IMR-90 (cell line): ENCODE data around the gene PARP1. TPM values are rescaled to one million over a fixed set of nuclear protein-coding genes. Genes with fewer than 3 reads are reported as not detected.

Experiments used
- ATAC-seq: fragments of 200-7000 bp; cut with Tn5 transposase; 2 replicates; pipeline ENCODE4 v1.9.1; 2020; ENCODE audit warnings: low read depth, mild to moderate bottlenecking, moderate library complexity
- BruUV-seq: library from RNA; stranded (reverse); fragments of 400-500 nt; replicated peaks from 2 replicates; lab custom pipeline; 2021; lab: Mats Ljungman, UMichigan
- CTCF ChIA-PET: fragments of 300-600 bp; formaldehyde crosslinking; extraction: SDS; loops from one replicate; lab custom pipeline; 2021; ENCODE audit warnings: antibody characterized with exemption; lab: Yijun Ruan, JAX
- POLR2A ChIA-PET: fragments of 300-600 bp; sonication (Branson Sonifier 250); formaldehyde crosslinking; loops from one replicate; lab custom pipeline; 2022; ENCODE audit warnings: antibody characterized with exemption; ENCODE audit not compliant: unreplicated experiment; lab: Charles Lee
- DNase-seq: peaks from one replicate; pipeline ENCODE4 v3.0.0; 2013
- H2AFZ ChIP-seq: replicated peaks from 2 replicates; pipeline ENCODE3; 2013; ENCODE audit warnings: low read length, mild to moderate bottlenecking; ENCODE audit not compliant: poor library complexity
- H2AK5ac ChIP-seq: 2 replicates; pipeline ENCODE4 v1.6.1; 2013; ENCODE audit warnings: low read depth, low read length, inconsistent platforms
- H2AK9ac ChIP-seq: replicated peaks from 2 replicates; pipeline ENCODE3; 2013; ENCODE audit warnings: mild to moderate bottlenecking, low read depth, low read length, moderate library complexity; ENCODE audit not compliant: poor library complexity
- H2BK120ac ChIP-seq: 2 replicates; pipeline ENCODE4 v1.6.1; 2013; ENCODE audit warnings: low read depth, low read length, inconsistent platforms
- H2BK15ac ChIP-seq: 3 replicates; pipeline ENCODE4 v1.6.1; 2013; ENCODE audit warnings: low read depth, low read length, inconsistent platforms
- H2BK20ac ChIP-seq: 2 replicates; pipeline ENCODE4 v1.6.1; 2013; ENCODE audit warnings: low read depth, mild to moderate bottlenecking, inconsistent platforms, low read length, moderate library complexity
- H2BK5ac ChIP-seq: 2 replicates; pipeline ENCODE4 v1.6.1; 2013; ENCODE audit warnings: mild to moderate bottlenecking, low read depth, low read length, inconsistent platforms; ENCODE audit not compliant: poor library complexity, severe bottlenecking
- H3K14ac ChIP-seq: replicated peaks from 2 replicates; pipeline ENCODE4 v1.6.1; 2013; ENCODE audit warnings: low read depth, low read length, inconsistent platforms
- H3K18ac ChIP-seq: 2 replicates; pipeline ENCODE4 v1.6.1; 2013; ENCODE audit warnings: low read depth, low read length, control low read depth
- H3K23ac ChIP-seq: 2 replicates; pipeline ENCODE4 v1.6.1; 2013; ENCODE audit warnings: low read depth, low read length, inconsistent platforms
- H3K27ac ChIP-seq: 2 replicates; pipeline ENCODE4 v1.5.1; 2013; ENCODE audit warnings: mild to moderate bottlenecking, control low read depth, low read length; ENCODE audit not compliant: insufficient read depth
- H3K27me3 ChIP-seq: 2 replicates; pipeline ENCODE4 v1.6.1; 2013; ENCODE audit warnings: low read length; ENCODE audit not compliant: control insufficient read depth, insufficient read depth
- H3K36me3 ChIP-seq: 2 replicates; pipeline ENCODE4 v1.6.1; 2013; ENCODE audit warnings: low read length, mixed read lengths; ENCODE audit not compliant: control insufficient read depth, insufficient read depth
- H3K4ac ChIP-seq: 2 replicates; pipeline ENCODE4 v1.6.1; 2013; ENCODE audit warnings: low read depth, low read length, inconsistent platforms
- H3K4me1 ChIP-seq: 2 replicates; pipeline ENCODE4 v1.6.1; 2013; ENCODE audit warnings: low read length, mixed read lengths; ENCODE audit not compliant: control insufficient read depth, insufficient read depth
- H3K4me2 ChIP-seq: 2 replicates; pipeline ENCODE4 v1.6.1; 2013; ENCODE audit warnings: low read depth, mild to moderate bottlenecking, control low read depth, low read length, moderate library complexity
- H3K4me3 ChIP-seq: 2 replicates; pipeline ENCODE4 v1.5.1; 2013; ENCODE audit warnings: low read depth, mild to moderate bottlenecking, control low read depth, low read length, moderate library complexity; ENCODE audit not compliant: insufficient read depth
- H3K56ac ChIP-seq: 2 replicates; pipeline ENCODE4 v1.6.1; 2013; ENCODE audit warnings: low read length, inconsistent platforms; ENCODE audit not compliant: insufficient read depth; ENCODE audit errors: extremely low read depth
- H3K79me1 ChIP-seq, 2 experiments: 2 replicates each; pipeline ENCODE4 v1.6.1; 2013; ENCODE audit warnings: low read length in 2 of 2, inconsistent platforms in 1 of 2, low read depth in 1 of 2
- H3K9ac ChIP-seq: 2 replicates; pipeline ENCODE4 v1.6.1; 2013; ENCODE audit warnings: low read depth, low read length, control low read depth
- H3K9me1 ChIP-seq: 2 replicates; pipeline ENCODE4 v1.6.1; 2013; ENCODE audit warnings: low read length, inconsistent platforms; ENCODE audit not compliant: insufficient read depth
- H3K9me3 ChIP-seq: 2 replicates; pipeline ENCODE4 v1.6.1; 2013; ENCODE audit warnings: low read length; ENCODE audit not compliant: control insufficient read depth, insufficient read depth
- H4K20me1 ChIP-seq: 2 replicates; pipeline ENCODE4 v1.6.1; 2013; ENCODE audit warnings: low read length, inconsistent platforms; ENCODE audit not compliant: insufficient read depth
- H4K5ac ChIP-seq: 2 replicates; pipeline ENCODE4 v1.6.1; 2013; ENCODE audit warnings: mild to moderate bottlenecking, low read depth, low read length, control low read depth
- H4K8ac ChIP-seq, 2 experiments: 2 replicates each; pipeline ENCODE4 v1.6.1; 2013; ENCODE audit warnings: low read depth in 2 of 2, low read length in 2 of 2, control low read depth in 1 of 2, inconsistent platforms in 1 of 2
- H4K91ac ChIP-seq: 2 replicates; pipeline ENCODE4 v1.6.1; 2013; ENCODE audit warnings: low read depth, low read length, inconsistent platforms; ENCODE audit not compliant: insufficient read depth
- BHLHE40 ChIP-seq: fragments of 150-350 bp; IDR thresholded peaks from 2 replicates; pipeline ENCODE4 v1.6.1; 2016; ENCODE audit warnings: mild to moderate bottlenecking, low read depth, low read length
- CEBPB ChIP-seq: IDR thresholded peaks from 2 replicates; pipeline ENCODE4 v1.6.1; 2012; ENCODE audit warnings: low read depth, low read length, improper control_type of control experiment
- CHD1 ChIP-seq: IDR thresholded peaks from 2 replicates; pipeline ENCODE4 v1.6.1; 2012; ENCODE audit warnings: low read depth, low read length, improper control_type of control experiment
- FOS ChIP-seq: fragments of 150-350 bp; IDR thresholded peaks from 2 replicates; pipeline ENCODE4 v1.6.1; 2016; ENCODE audit warnings: low read depth, low read length
- MAFK ChIP-seq: IDR thresholded peaks from 2 replicates; pipeline ENCODE4 v1.6.1; 2012; ENCODE audit warnings: low read depth, low read length, improper control_type of control experiment
- MAZ ChIP-seq: IDR thresholded peaks from 2 replicates; pipeline ENCODE4 v1.6.1; 2012; ENCODE audit warnings: low read depth, mild to moderate bottlenecking, low read length, improper control_type of control experiment, moderate library complexity, borderline replicate concordance
- MXI1 ChIP-seq: IDR thresholded peaks from 2 replicates; pipeline ENCODE4 v1.6.1; 2012; ENCODE audit warnings: low read depth, mild to moderate bottlenecking, low read length, moderate library complexity, borderline replicate concordance
- NFE2L2 ChIP-seq: fragments of 150-350 bp; IDR thresholded peaks from 2 replicates; pipeline ENCODE4 v1.6.1; 2016; ENCODE audit warnings: low read depth, mild to moderate bottlenecking, low read length
- POLR2A ChIP-seq: IDR thresholded peaks from 2 replicates; pipeline ENCODE4 v1.6.1; 2012; ENCODE audit warnings: mild to moderate bottlenecking, low read depth, low read length
- RAD21 ChIP-seq: IDR thresholded peaks from 2 replicates; pipeline ENCODE4 v1.6.1; 2012; ENCODE audit warnings: low read length, improper control_type of control experiment
- RCOR1 ChIP-seq: IDR thresholded peaks from 2 replicates; pipeline ENCODE4 v1.6.1; 2012; ENCODE audit warnings: mild to moderate bottlenecking, low read length, improper control_type of control experiment; ENCODE audit not compliant: insufficient replicate concordance
- SMC3 ChIP-seq: fragments of 150-350 bp; IDR thresholded peaks from 2 replicates; pipeline ENCODE4 v1.6.1; 2016; ENCODE audit warnings: low read depth, mild to moderate bottlenecking, antibody characterized with exemption, low read length, moderate library complexity
- WGBS, 2 experiments: methylation state at CpG; one replicate each; pipeline versions ENCODE4 v1.1.5 to v1.1.7; 2013; ENCODE audit warnings: missing lambda C conversion rate in 2 of 2; ENCODE audit not compliant: insufficient read length in 1 of 2; ENCODE audit errors: extremely low coverage in 2 of 2; 5-methylcytosine and 5-hydroxymethylcytosine counted together
- dilution Hi-C: fragments of 300-500 bp; cut with HindIII; formaldehyde crosslinking; loops from one replicate; pipeline ENCODE4 v1.14.3; 2018; ENCODE audit warnings: low sequenced_read_pairs; ENCODE audit not compliant: unreplicated experiment
- in situ Hi-C: fragments of 300-500 bp; cut with MboI; formaldehyde crosslinking; loops from 3 replicates; pipeline ENCODE4 v1.14.3; 2019; ENCODE audit warnings: low sequenced_read_pairs, inconsistent platforms, mixed read lengths
- intact Hi-C: fragments of 100-400 bp; cut with micrococcal nuclease; formaldehyde crosslinking; loops from 2 replicates; pipeline ENCODE4 v1.10.0; 2022
- polyA plus RNA-seq, 3 experiments: library from polyadenylated mRNA; depleted of rRNA; stranded (reverse); fragments of >200 nt; gene quantifications; 2 replicates each; pipeline ENCODE4 v1.2.3, GENCODE V29; 2012; ENCODE audit warnings: low replicate concordance in 1 of 3
- total RNA-seq: library from RNA; depleted of rRNA; stranded (reverse); fragments of >200 nt; gene quantifications from 2 replicates; pipeline ENCODE4 v1.2.3, GENCODE V29; 2012
- TF ChIP-seq, protein P1 (sequence below): fragments of 150-350 bp; IDR thresholded peaks from 2 replicates; pipeline ENCODE4 v1.6.1; 2017; ENCODE audit warnings: mild to moderate bottlenecking, antibody characterized with exemption, low read length, low read depth
- TF ChIP-seq, protein P2 (sequence below): fragments of 150-350 bp; IDR thresholded peaks from 2 replicates; pipeline ENCODE4 v1.6.1; 2016; ENCODE audit warnings: low read depth, mild to moderate bottlenecking, low read length, moderate library complexity, borderline replicate concordance

PARP1 gene
- total and polyA plus RNA-seq, 2 of the 4 experiments (the other 2 are of a cell fraction): 86.5 to 105 TPM

DNA sequence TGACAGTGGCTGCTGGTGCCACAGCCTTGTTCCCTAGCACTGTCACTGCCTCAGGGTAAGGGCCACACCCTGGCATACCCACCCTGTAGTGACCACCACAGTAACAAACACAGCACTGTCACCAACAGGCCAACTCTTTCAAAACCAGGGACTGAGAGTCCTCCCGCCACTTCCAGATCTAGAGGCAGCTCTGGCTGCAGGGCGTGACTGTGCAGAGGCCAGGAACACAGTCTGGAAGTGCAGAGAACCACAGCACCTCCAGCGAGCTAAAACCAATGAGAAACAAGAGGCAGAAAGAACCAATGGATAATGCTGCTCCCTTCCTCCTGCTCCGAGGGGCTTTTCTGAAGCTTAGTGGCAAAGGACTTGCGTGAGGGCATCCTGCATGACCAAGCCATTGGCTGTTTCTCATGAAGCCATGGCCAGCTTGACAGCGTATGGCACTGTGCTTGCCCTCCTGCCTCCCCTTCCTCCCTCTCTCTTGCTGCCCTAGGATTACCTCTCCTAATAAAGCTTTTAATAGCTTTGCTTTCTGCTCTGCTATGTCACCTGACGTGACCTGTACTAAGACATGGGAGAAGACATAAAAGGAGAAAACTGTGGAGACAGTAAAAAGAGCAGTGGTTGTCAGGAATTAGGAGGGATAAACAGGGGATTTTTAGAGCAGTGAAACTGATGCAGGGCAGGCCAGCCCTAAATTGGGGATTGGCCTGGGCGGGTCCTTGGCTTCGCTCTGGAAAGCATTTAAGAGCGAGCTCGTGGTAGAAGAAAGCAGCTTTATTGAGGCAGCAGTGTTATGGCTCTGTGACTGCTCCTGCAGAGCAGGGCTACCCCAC is 7.2 kb downstream of the PARP1 start (continued):
- TF ChIP-seq RCOR1: no peak

DNA sequence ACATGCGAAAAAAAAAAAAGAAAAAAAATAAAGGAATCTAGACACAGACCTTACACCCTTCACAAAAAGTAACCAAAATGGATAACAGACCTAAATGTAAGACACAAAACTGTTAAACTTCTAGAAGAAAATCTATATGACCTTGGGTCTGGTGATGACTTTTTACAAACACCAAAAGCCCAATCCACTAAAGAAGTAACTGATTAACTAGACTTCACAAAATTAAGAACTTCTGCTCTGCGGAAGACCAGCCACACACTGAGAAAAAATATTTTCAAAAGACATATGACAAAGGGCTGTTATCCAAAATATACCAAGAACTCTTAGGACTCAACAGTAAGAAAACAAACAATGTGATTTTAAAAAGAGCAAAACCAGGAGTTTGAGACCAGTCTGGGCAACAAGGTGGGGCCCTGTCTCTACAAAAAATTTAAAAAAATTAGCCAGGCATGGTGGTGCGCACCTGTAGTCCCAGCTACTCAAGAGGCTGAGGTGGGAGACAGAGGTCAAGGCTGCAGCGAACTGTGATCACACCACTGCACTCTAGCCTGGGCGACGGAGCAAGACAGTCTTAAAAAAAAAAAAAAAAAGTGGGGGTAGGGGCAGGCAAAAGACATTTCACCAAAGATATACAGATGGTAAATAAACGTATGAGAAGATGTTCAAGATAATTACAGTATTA is 9.8 kb downstream of the PARP1 start:
- no peak overlapping the region for H3K14ac ChIP-seq
- peaks cover 48 to 54% of the 10 kb centered on the region in 2 experiments for H3K79me1 ChIP-seq
- H3K56ac ChIP-seq: no peak overlapping the region
- H2AK9ac ChIP-seq: no peak overlapping the region
- peaks cover 31% of the 10 kb centered on the region for H3K36me3 ChIP-seq
- dilution Hi-C loops (no loop called here), intact Hi-C loops (no loop called here), in situ Hi-C loops (no loop called here)
- WGBS, 2 experiments: no CpG with 5 or more reads among the region's 7 CpGs
- H3K27me3 ChIP-seq: no peaks in the 10 kb centered on the region
- H2AK5ac ChIP-seq: no peak overlapping the region
- H2AFZ ChIP-seq: no peak overlapping the region
- TF ChIP-seq CEBPB (no peak), MAZ (no peak), BHLHE40 (no peak), MAFK (no peak), RCOR1 (no peak), FOS (no peak), POLR2A (no peak), NFE2L2 (no peak), MXI1 (no peak), CHD1 (no peak), RAD21 (no peak), SMC3 (no peak)
- TF ChIP-seq, protein P1, sequence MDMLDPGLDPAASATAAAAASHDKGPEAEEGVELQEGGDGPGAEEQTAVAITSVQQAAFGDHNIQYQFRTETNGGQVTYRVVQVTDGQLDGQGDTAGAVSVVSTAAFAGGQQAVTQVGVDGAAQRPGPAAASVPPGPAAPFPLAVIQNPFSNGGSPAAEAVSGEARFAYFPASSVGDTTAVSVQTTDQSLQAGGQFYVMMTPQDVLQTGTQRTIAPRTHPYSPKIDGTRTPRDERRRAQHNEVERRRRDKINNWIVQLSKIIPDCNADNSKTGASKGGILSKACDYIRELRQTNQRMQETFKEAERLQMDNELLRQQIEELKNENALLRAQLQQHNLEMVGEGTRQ: no peak
- TF ChIP-seq, protein P2, sequence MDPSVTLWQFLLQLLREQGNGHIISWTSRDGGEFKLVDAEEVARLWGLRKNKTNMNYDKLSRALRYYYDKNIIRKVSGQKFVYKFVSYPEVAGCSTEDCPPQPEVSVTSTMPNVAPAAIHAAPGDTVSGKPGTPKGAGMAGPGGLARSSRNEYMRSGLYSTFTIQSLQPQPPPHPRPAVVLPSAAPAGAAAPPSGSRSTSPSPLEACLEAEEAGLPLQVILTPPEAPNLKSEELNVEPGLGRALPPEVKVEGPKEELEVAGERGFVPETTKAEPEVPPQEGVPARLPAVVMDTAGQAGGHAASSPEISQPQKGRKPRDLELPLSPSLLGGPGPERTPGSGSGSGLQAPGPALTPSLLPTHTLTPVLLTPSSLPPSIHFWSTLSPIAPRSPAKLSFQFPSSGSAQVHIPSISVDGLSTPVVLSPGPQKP: no peak
- no peak overlapping the region for H3K23ac ChIP-seq
- no peak overlapping the region for H2BK5ac ChIP-seq
- H3K4me1 ChIP-seq: no peaks in the 10 kb centered on the region
- peaks cover 16% of the 10 kb centered on the region for H3K9me1 ChIP-seq
- H2BK120ac ChIP-seq: no peak overlapping the region
- no peak for ATAC-seq
- no peak for DNase-seq
- H4K5ac ChIP-seq: no peak overlapping the region
- H3K27ac ChIP-seq: no peak overlapping the region
- no peak overlapping the region for H3K4me3 ChIP-seq
- BruUV-seq: no TSS peak
- no peak overlapping the region for H3K4me2 ChIP-seq
- peaks cover 9% of the 10 kb centered on the region for H4K20me1 ChIP-seq
- CTCF ChIA-PET: interaction anchor here (1.6 kb wide), 1 partner anchor 272 kb away, joined by 3 read pairs; no protein-coding TSS in a partner anchor
- H3K18ac ChIP-seq: no peak overlapping the region
- no peak overlapping the region for H4K91ac ChIP-seq
- no peak overlapping the region for H3K9ac ChIP-seq
- H3K9me3 ChIP-seq: no peaks in the 10 kb centered on the region
- POLR2A ChIA-PET: no interaction called here
- H4K8ac ChIP-seq: no peak overlapping the region
- H3K4ac ChIP-seq: no peak overlapping the region
- H2BK20ac ChIP-seq: no peak overlapping the region
- H2BK15ac ChIP-seq: no peak overlapping the region
